NOMO-1 (cell line): ENCODE results near the gene HMGA1.

ENCODE experiments used
- DNase-seq, 2 experiments: peaks; one replicate each; lab custom pipeline; 2025; ENCODE audit not compliant: unreplicated experiment in 2 of 2; lab: John Stamatoyannopoulos, UW

Gene HMGA1

DNA sequence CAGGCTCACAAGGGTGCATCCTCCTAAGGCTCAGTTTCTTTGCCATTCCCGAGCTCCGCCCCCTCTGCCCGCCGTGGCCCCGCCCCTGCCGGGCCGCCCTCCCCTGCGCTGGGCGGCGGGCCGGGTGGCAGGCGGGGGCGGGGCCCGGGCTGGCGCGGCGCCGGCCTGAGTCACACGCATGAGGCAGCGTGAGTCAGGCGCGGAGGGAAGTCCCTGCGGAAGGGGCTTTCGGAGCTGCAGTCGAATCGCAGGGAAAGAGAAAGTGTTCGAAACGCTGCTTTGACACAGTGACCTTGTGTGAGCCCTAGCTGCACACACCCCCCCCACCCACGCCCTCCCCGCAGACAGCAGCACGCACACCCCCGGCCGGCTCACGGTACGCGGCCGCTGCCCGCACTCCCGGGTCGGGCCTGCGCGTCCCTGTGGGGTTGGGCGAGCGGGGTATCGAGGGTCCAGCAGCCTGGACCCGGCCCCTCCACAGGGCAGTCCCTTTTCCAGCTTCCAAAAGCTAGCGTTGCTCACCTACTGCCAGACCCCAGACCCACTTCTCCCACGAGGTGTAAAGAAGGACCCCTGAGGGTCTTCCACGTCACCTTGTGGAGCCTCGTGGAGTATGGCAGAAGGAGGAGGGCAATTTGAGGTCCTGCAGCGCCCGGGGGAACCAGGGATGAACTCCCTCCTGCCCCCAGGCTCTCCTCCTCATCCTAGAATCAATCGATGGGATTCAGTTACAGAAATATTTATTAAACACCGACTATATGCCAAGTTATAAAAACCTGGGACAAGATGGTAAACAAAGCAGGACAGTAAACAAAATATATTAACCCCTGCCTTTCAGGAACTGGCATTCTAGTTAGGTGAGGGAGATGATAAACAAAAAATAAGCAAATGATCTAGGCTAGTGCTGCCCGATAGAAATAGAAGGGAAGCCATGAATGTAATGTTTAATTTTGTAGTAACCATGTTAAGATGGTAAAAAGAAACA is 12.4 kb upstream of the HMGA1 start:
- peak; percentile 90 to 94 for DNase-seq

DNA sequence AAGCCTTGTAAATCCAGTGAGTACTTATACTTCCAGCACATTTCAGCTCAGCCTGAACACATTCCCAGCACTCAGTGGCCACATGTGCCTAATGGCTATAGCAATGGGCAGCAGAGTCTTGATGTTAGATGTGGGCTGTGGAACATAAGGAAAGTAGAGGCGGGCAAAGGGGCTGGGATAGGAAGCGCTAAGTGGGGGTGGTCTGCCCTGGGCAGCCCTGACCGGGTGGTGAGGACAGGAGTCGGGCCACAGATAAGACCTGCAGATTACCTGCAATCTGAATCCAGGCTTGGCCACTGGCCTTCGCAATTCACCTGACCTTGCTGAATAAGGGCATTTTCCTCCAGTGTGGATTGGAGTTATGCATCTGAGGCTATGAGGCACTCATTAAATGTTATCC is 11.1 kb upstream of the HMGA1 start:
- DNase-seq = no peak

DNA sequence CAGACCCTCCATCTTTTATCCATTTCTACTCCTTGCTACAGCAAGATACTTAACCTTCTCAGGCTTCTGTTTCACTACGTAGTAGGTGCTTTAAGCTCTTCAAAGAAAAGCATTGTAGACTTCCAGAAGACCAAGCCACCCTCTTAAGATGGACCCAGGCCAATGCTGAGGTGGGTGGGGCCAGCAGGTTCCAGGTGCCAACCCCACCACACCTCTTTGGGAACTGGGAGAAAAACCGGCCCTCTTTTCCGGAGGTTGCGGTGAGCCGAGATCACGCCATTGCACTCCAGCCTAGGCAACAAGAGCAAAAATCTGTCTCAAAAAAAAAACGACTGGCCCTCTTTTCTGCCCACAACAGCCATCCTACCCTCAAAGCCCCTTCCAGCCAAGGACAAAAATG is 10.6 kb upstream of the HMGA1 start:
- no peak for DNase-seq

DNA sequence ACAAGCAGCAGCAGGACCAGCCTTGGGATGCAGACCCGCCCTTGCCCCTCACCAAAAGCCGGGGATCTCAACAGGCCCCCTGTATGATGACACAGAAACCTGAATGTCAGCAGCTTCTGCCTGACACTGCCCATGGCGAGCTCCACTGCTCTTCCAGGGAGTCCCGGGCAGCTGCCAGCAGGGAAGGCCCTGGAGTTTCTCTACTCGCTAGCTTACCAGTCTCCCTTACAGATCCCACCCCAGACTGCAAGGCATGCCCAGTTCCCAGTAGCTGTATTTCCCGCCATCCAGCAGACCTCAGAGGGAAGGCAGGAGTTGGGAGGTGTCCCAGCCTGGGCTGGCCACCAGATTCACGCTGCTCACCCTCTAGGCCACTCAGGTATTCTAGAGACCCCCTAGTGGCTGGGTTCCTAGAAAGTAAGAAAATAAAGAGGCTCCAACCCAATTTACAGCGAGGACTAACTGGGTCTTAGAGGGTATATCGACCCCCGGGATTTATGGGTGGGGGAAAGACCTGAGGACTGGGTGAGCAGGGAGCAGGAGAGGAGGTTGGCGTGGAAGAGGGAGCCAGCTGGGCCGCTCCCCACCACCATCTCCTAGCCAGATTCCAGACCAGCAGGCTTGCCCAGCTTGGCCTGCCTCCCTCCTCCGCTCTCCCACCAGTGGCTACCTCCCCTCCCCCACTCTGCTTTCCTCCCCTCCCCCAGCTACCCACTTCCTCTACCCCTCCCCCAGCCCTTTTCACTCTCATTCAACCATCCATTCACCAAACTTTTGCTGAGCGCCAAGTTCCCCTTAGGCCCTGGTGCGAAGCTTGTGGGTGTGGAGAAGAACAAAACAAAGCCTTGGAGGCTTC is 9.7 kb upstream of the HMGA1 start:
- DNase-seq = peak in 1 of 2 experiments; percentile 6

DNA sequence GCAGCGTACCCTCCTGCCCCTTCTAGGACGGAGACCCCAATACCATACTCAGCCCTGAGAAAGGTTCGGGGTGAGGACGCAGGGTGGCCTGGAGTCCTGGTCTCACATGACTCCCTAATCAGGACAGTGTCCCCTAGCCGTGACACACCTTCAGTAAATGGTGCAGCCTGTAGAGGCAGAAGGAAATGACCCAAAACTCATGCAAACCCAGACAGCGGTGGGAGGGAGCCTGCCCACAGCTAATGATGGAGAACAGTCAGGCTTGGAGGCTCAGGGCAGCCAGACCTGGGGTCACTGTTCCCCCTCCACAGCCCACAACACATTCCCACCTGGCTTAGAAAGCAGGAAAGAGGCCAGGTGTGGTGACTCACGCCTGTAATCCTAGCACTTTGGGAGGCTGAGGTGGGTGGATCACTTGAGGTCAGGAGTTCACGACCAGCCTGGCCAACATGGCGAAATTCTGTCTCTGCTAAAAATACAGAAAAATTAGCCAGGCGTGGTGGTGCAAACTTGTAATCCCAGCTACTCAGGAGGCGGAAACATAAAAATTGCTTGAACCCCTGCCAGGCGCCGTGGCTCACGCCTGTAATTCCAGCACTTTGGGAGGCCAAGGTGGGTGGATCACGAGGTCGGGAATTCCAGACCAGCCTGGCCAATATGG is 8.8 kb upstream of the HMGA1 start:
- DNase-seq = no peak

DNA sequence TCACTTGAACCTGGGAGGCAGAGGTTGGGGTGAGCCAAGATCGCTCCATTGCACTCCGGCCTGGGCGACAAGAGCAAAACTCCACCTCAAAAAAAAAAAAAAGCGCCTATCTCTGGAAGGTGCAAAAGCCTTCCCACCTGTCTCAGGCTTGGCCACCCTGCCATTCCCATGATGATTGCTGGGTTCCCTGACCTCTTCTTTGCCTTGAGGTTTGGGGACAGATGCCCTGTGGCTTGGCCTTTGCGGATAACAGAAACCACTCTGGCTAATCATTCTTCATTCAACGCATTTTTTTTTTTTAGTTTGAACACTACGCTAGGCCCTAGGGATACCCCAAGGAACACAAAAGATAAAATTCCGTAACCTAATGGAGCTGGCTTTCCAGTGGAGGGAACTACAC is 6.8 kb upstream of the HMGA1 start:
- DNase-seq = no peak

DNA sequence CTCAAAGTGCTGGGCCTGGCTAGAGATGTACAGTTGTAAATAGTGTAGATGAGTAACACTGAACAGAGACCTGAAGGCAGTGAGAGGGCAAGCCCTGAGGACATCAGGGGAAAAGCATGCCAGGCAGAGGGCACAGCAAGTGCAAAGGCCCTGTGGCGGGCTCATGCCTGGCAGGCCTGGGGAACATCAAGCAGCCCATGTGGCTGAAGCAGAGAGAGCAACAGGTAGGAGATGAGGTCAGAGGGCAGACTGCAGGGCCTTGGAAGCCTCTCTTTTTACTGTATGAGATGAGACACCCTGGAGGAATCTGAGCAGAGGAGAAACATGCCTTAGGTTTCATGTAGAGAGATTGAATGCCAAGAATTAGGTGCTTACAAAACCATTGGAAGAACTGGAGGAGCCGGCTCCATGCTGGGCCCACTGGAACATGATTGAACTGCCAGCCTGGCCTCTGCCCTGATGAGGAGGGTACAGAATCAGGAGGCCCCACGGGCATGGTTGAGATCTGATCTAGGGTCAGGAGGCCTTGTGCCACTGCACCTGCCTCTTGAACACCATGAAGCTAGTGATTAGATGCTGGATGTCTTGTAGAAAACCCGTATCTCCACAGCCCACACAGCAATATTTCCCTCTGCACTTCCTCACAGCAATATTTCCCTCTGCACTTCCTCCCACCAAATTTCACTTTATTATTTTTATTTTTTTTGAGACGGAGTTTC is 5.9 kb upstream of the HMGA1 start:
- no peak for DNase-seq

DNA sequence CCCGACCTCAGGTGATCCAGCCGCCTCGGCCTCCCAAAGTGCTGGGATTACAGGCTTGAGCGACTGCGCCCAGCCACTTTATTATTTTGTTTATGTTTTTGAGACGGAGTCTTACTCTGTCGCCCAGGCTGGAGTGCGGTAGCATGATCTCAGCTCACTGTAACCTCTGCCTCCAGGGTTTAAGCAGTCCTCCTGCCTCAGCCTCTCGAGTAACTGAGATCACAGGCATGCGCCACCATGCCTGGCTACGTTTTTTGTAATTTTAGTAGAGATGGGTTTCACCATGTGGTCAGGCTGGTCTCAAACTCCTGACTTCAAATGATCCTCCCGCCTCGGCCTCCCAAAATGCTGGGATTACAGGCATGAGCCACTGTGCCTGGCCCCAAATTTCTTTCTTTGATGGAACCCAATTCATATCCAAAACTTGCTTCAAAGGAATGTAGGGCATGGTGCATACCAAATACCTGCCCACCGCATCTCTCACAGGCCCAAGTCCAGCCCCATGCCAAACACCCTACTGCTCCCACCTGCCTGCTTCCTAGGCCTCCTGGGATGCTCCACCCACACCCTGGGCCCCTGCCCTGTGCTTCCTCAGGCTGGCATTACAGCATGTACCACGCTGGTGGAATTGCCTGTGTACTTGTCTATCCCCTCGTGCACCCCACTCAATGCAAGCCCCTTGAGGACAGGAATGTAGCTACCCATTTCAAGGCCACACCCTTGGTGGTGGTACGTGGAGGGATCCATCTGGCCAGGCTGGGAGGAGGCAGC is 4.9 kb upstream of the HMGA1 start:
- no peak for DNase-seq

DNA sequence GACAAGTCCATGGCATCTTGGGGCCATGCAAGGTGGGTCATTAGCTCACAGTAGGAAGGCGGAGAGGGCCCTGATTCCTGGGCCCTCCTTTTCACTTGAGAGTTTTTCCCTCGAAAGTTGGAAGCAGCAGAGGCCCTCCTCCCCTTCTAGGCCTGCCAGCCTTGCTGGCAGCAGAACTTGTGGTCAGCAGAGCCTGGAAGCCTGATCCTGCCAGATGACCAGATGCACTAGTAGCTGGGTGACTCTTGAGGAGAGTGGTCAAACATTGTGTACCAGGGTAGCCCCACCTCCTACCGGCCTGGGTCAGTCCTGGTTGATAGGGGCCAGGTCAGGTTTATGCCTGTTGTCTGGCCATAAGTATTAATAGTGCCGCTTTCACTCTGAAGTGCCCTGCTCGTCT is 3.8 kb upstream of the HMGA1 start:
- no peak for DNase-seq

DNA sequence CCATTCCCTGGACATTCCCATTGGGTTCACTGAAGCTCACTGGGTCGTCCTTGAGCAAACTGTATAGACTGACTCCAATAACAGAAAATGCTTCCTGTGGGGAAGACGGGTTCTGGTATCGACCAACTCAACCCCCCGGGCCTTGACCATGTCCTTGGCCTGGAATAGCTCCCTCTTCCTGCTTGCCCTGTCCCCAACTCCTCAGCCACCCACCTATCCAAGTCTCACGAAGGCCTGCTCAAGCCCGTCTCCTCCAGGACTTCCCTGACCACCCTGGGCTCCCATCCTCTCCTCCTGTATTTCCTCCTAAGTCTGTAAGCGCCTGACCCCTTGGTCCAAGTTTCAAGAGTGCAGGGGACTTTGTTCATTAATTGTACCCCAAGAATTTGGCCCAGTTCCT is 2.8 kb upstream of the HMGA1 start:
- DNase-seq = no peak

DNA sequence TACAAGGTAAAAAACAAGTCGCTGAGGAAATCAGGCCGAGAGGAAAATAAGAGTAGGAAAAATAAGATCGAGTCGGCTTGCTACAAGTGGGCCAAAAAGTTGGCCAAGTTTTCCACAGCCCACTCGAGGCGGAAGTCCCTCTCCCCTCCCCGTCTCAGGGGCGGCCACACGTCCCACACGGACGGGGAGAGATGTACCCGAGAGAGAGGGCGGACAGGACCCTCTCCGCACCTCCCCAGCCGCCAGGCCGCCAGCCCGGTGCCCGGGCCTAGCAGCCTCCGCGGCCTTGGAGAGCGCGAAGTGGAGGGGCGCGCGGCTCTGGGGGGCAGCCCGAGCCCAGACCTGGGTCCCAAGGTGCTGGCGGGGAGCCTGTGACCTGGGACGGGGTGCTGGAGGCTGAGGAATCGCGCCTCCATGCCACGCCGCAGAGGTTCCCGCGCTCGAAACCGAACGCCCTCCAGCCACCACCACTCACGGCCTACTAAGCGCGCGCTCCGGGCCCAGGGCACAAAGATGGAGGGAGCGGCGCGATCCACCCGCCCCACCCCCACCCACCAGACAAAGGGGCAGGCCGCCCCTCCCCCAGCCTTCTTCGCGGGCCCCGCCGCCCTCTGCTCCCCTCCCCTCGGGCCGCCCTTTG is 1.9 kb upstream of the HMGA1 start:
- no peak for DNase-seq

DNA sequence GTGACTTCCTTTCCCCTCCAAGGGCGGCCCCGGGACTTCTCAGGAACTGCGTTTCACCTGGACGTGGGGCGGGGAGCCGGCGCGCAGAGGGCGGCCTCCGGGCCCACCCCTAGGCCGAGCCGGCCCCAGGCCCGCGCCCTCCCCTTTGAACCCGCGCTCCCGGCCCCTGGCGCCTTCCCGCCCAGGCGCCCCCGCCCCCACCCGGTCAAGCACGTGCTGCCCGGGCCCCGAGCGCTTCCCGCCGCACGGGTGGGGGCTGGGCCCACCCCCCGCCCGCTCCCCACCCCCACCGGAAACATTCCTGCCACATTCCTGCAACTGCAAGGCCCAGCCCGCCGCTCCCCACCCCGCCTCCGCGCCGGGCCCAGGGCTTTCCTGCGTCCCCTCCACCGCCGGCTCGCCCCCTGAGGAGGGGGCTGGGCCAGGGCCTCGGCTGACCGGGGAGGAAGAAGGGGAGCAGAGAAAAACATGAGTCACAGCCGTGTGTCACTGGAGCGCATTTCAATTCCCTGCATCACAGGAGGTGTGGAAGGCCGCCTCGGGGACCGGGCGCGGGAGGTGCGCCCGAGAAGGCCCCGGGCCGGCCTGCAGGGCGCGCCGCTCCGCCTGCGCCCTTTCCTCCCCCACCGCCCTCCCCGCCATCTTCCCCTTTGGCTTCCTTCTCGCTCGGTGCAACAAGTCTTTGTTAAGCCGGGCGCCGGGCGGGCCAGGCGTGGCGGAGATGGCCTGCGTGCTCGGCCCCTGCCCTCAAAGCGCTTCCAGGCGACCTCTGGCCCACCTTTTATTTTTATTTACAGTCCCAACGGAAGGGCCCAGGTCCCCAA is 1.2 kb upstream of the HMGA1 start:
- no peak for DNase-seq

DNA sequence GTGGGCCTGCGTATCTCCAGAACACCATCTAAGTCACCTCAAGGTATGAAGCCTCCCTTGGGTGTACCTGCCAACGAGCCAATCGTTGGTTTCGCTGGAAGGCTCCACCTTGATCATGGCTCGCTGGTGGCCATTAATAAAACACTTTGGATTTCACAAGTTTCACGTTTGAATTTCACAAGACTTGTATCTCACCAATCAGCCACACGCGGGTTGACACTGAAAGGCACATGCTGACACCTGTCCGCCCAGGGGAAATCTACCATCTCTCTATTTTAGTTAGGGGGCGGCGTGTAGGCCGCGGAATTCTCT is 586 bp upstream of the HMGA1 start:
- no peak for DNase-seq

DNA sequence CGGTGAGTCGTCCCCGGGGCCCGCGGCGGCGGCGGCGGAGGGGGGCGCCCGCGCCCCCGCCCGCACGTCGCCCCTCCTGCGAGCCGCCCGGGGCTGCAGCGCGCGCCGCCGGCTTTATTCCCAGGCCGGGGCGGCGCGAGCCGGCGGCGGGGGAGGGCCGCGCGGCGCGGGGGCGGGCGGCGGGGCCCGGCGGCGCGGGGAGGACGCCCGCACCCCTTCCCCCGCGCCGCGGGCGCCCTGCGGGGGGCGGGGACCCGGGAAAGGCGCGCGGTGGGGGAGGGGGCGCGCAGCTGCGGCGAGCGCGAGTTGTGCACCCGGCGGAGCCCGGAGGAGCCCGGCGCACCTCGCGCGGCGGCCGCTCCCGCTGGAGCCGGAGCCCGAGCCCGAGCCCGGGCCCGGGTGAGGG is 646 bp downstream of the HMGA1 start:
- DNase-seq = no peak

DNA sequence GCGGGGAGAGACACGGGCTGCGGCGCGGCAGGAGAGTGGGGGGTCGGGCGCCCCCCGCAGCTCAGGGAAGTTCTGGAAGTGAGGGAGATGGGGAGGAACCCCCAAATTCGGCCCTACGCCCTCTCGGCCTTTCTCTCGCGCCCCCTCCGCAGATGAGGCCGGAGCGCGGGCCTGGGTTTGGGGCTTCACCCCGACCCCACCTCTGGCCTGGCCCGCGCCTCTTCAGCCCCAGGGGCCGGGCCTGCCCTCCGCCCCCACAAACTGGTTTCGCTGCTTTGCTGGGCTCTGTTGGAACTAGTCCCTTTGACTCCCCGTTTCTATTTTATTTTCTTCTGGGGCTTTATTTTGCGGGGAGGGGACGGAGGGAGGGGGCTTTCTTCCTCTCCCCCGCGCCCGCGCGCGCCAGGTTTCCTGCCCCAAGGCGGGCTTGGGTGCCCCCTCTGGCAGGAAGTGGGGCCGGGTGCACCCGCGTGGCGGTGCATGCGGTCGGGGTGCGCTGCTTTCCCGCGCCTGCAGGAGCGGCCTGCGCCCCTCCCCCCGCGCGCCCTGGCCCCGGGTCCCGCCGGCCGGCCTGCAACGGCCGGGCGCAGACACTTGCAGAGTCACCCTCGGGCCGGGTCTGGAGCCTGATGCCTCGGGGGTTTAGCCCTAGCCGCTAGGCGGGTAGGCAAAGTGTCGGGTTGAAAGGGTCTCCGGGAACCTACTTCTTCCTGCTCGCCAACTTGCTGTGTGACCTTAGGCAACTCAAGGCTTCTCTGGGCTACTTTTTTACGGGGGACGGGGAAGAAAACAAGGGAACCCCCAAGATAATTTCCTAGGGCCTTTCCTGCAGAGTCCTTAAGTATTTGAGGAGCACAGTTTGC is 1.3 kb downstream of the HMGA1 start:
- peak; percentile 29 to 53 for DNase-seq

DNA sequence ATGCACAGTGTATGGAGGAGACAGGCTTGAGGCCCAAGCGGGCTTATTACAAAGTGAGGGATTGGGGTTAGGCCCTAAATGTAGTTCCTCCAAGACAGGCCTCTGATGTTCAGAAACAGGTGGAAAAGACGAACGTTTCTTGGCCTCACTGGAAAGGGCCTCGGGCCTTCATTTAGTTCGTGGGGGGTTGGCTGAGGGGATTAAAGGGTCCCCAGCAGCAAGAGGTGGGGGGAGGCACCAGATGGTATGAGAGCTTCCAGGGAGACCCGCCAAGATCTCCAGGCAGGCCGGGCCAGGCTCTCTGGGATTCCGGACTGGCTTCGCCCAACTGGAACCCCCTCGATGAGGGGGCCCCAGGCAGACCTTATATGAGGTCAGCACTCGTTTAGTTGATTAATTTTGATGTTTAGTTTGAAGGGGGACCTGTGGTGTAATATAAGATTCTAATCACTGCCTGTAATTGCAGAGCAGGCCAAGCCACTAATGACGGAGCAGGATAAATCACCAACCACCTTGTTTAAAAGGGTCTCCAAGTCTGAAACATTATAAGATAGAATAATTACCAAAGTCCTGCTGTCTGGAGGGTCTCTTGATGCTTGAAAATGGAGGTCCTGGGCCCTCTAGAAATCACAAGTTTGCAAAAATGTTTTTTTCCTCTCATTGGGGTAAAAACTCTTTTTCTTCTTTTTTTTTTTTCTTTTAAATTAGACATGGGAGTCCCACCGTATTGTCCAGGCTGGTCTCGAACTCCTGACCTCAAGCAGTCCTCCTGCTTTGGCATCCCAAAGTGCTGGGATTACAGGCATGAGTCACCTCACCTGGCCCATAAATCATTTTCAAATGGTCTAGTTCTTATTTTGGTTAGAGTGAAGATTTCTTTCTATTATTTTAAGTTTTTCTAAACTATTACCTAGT is 2.2 kb downstream of the HMGA1 start:
- no peak for DNase-seq

DNA sequence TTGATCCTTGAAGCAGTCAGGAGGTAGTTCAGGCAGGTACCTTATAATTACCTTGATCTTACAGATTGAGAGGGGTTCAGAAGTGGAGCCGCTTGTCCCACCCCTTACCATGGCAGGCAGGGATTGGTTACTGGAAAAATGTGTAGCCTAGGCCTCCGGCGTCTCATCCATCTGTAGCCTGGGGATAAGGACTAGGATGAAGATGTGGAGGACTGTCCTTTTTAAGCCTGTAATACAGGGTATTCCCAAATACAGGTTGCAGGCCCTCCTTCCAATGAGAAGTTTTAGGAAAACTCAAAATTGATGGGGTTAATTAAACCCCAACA is 2.8 kb downstream of the HMGA1 start:
- DNase-seq = no peak
